ENCODE measurements around the gene AQP12A.

AQP12A gene

GRCh38 chr2:240728361-240728760 lies 36.7 kb downstream of the AQP12A start:
- TF ChIP-seq, protein P1, sequence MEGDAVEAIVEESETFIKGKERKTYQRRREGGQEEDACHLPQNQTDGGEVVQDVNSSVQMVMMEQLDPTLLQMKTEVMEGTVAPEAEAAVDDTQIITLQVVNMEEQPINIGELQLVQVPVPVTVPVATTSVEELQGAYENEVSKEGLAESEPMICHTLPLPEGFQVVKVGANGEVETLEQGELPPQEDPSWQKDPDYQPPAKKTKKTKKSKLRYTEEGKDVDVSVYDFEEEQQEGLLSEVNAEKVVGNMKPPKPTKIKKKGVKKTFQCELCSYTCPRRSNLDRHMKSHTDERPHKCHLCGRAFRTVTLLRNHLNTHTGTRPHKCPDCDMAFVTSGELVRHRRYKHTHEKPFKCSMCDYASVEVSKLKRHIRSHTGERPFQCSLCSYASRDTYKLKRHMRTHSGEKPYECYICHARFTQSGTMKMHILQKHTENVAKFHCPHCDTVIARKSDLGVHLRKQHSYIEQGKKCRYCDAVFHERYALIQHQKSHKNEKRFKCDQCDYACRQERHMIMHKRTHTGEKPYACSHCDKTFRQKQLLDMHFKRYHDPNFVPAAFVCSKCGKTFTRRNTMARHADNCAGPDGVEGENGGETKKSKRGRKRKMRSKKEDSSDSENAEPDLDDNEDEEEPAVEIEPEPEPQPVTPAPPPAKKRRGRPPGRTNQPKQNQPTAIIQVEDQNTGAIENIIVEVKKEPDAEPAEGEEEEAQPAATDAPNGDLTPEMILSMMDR (IDR thresholded peaks at IDR 0.05; ENCODE audit: low read depth, low read length), result no peak
- no peak for DNase-seq
- Histone ChIP-seq H3K9me3 (ENCODE audit: severe bottlenecking) (no peaks in the 10 kb centered on the region), H3K27ac (no peak overlapping the region), H3K27me3 (ENCODE audit: insufficient read depth, low read depth, severe bottlenecking) (no peaks in the 10 kb centered on the region), H3K4me3 (ENCODE audit: low read depth, low read length) (no peak overlapping the region), H3K36me3 (peaks cover 63% of the 10 kb centered on the region)

GRCh38 chr2:240728827-240729226 lies 37.2 kb downstream of the AQP12A start:
- H3K4me3 ChIP-seq (ENCODE audit: low read depth, low read length), result no peak overlapping the region
- peak overlapping the region; percentile 74; the same call in 1 of the 2 replicates for H3K27ac ChIP-seq
- H3K36me3 ChIP-seq, result peaks cover 63% of the 10 kb centered on the region
- DNase-seq, result no peak
- no peaks in the 10 kb centered on the region for H3K9me3 ChIP-seq (ENCODE audit: severe bottlenecking)
- TF ChIP-seq, protein P1 (IDR thresholded peaks at IDR 0.05; ENCODE audit: low read depth, low read length), result no peak
- H3K27me3 ChIP-seq (ENCODE audit: insufficient read depth, low read depth, severe bottlenecking), result no peaks in the 10 kb centered on the region

DNA sequence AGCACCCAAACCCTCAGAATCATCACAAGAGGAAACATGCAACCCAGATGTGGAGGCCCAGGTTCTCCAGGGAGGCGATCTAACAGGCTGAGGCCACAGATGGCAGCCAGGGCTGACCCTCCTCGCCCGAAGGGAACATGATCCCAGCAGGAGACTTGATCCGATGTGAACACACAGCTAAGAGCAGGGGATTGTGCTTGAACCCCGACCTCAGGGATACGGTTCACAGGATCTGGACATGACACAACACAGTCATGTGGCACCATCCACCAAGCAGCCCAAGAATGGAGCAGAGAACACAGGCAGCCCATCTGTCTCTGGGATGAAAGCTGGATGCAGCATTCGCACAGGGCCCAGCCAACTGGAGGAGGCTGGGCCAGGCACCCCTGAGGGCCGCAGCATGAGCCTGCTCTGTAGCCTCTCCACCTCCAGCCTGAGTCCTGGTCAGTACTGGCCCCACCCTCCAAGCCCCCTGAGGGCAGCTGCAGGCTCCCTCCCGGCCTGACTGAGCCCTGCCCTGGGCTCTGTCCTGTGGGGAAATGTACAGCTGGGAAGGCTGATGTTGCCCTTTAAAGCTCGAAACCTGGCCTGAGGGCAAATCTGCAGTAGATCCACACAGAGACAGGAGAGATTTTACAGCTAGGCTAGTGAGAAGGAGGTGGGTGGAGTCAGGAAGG lies 39.0 kb downstream of the AQP12A start:
- peaks cover 63% of the 10 kb centered on the region for H3K36me3 ChIP-seq
- H3K27ac ChIP-seq, result peak overlapping the region; percentile 80
- H3K4me3 ChIP-seq (ENCODE audit: low read depth, low read length), result no peak overlapping the region
- DNase-seq, result peak; percentile 92
- TF ChIP-seq, protein P1 (IDR thresholded peaks at IDR 0.05; ENCODE audit: low read depth, low read length), result no peak
- H3K9me3 ChIP-seq (ENCODE audit: severe bottlenecking), result no peaks in the 10 kb centered on the region
- H3K27me3 ChIP-seq (ENCODE audit: insufficient read depth, low read depth, severe bottlenecking), result no peaks in the 10 kb centered on the region

DNA sequence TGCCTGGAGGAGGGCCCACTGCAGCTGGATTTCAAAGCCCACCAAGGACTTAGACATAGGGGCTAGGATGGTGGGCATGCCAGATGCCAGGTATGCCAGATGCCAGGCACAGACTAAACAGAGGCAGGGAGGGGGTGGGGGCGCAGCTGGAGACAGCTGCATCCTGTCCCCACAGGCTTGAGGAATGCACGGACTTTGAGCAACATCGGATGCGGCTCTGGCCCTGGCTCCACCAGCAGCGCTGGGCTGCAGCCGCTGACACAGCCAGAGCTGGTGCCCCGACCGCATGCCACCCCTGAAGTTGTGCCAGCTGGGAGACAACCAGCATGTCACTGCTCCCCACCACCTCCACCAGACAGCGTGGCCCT lies 39.5 kb downstream of the AQP12A start:
- Histone ChIP-seq H3K4me3 (ENCODE audit: low read depth, low read length) (no peak overlapping the region), H3K36me3 (peaks cover 63% of the 10 kb centered on the region), H3K27ac (peak overlapping the region; percentile 80), H3K27me3 (ENCODE audit: insufficient read depth, low read depth, severe bottlenecking) (no peaks in the 10 kb centered on the region), H3K9me3 (ENCODE audit: severe bottlenecking) (no peaks in the 10 kb centered on the region)
- TF ChIP-seq, protein P1 (IDR thresholded peaks at IDR 0.05; ENCODE audit: low read depth, low read length), result no peak
- no peak for DNase-seq

DNA sequence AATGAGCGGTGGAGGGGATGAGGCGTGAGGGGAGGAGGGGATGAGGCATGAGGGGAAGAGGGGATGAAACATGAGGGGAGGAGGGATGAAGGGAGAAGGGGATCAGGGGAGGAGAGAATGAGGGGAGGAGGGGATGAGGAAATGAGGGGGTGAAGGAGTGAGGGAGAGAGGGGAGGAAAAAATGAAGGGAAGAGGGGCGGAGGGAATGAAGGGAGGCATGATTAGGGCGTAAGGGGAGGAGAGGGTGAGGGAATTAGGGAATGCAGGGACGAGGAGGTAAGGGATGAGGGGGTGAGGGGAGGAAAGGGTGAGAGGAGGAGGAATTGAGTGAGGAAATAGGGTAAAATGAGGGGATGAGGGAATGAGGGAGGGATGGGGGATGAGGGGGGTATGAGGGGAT lies 40.5 kb downstream of the AQP12A start:
- H3K9me3 ChIP-seq (ENCODE audit: severe bottlenecking), result no peaks in the 10 kb centered on the region
- H3K36me3 ChIP-seq, result peaks cover 63% of the 10 kb centered on the region
- H3K4me3 ChIP-seq (ENCODE audit: low read depth, low read length), result no peak overlapping the region
- DNase-seq, result no peak
- H3K27ac ChIP-seq, result no peak overlapping the region
- H3K27me3 ChIP-seq (ENCODE audit: insufficient read depth, low read depth, severe bottlenecking), result no peaks in the 10 kb centered on the region
- TF ChIP-seq, protein P1 (IDR thresholded peaks at IDR 0.05; ENCODE audit: low read depth, low read length), result no peak
